Hematopoietic multipotent progenitor cell (in vitro differentiated cells): ENCODE data around the gene DCAF10. TPM values are rescaled to one million over a fixed set of nuclear protein-coding genes. Genes with fewer than 3 reads are reported as not detected.
"Not testable (repeated sequence)": the region's sequence is repeated elsewhere in the genome, so short reads cannot be mapped to it uniquely, and the experiment has no call there.

ENCODE experiments used
- DNase-seq, 3 donors: peaks; one replicate each; pipeline ENCODE4 v3.0.0-alpha.2; 2011 to 2015; ENCODE audit warnings: low read depth in 2 of 3, low spot score in 2 of 3
- total RNA-seq: library from RNA; depleted of rRNA; stranded (reverse); fragments of >200 nt; gene quantifications from one replicate; pipeline ENCODE4 v1.2.3, GENCODE V29; 2012

DCAF10 gene
- total RNA-seq, 1 donor = 14.3 TPM

- no peak for DNase-seq
These were observed 12.3 kb upstream of the DCAF10 start for GRCh38 chr9:37788332-37788731.

- no peak for DNase-seq
These were observed 10.5 kb upstream of the DCAF10 start for GRCh38 chr9:37790096-37790495.

- DNase-seq = no peak
These were observed 8.5 kb upstream of the DCAF10 start for GRCh38 chr9:37792122-37792521.

- no peak for DNase-seq
These were observed 4.4 kb upstream of the DCAF10 start for GRCh38 chr9:37796232-37796631.

GRCh38 chr9:37798677-37799076, 1.9 kb upstream of the DCAF10 start:
- DNase-seq = no peak

GRCh38 chr9:37801287-37801850, 772 bp downstream of the DCAF10 start:
- no peak for DNase-seq

GRCh38 chr9:37801959-37802711, 1.5 kb downstream of the DCAF10 start:
- no peak for DNase-seq

GRCh38 chr9:37806271-37806670, 5.7 kb downstream of the DCAF10 start:
- no peak for DNase-seq

- DNase-seq = not testable (repeated sequence)
These were observed 9.1 kb downstream of the DCAF10 start for GRCh38 chr9:37809676-37810075.

- DNase-seq = no peak
These were observed 11.4 kb downstream of the DCAF10 start for GRCh38 chr9:37811906-37812476.

GRCh38 chr9:37812773-37813379, 12.3 kb downstream of the DCAF10 start:
- no peak for DNase-seq

- no peak for DNase-seq
These were observed 18.3 kb downstream of the DCAF10 start for GRCh38 chr9:37818849-37819248.

GRCh38 chr9:37820142-37820541, 19.5 kb downstream of the DCAF10 start:
- DNase-seq = no peak

GRCh38 chr9:37825174-37825573, 24.6 kb downstream of the DCAF10 start:
- not testable (repeated sequence) for DNase-seq

GRCh38 chr9:37827483-37828165, 27.0 kb downstream of the DCAF10 start:
- no peak for DNase-seq

GRCh38 chr9:37835821-37836220, 35.2 kb downstream of the DCAF10 start:
- DNase-seq = no peak

GRCh38 chr9:37836386-37836785, 35.8 kb downstream of the DCAF10 start:
- DNase-seq = no peak

- DNase-seq = no peak
These were observed 39.2 kb downstream of the DCAF10 start for GRCh38 chr9:37839496-37840461.

GRCh38 chr9:37840560-37841194, 40.1 kb downstream of the DCAF10 start:
- no peak for DNase-seq

- DNase-seq = no peak
These were observed 51.6 kb downstream of the DCAF10 start for GRCh38 chr9:37852222-37852621.
